Type B pancreatic cell (in vitro differentiated cells): ENCODE results near the gene AFDN. TPM values are rescaled to one million over a fixed set of nuclear protein-coding genes. Genes with fewer than 3 reads are reported as not detected.

Source experiments
- DNase-seq: peaks from one replicate; pipeline ENCODE4 v3.0.0; 2021; ENCODE audit warnings: mixed read lengths; ENCODE audit not compliant: unreplicated experiment; ENCODE audit errors: extremely low spot score
- H3K27ac Mint-ChIP-seq: 2 replicates; pipeline ENCODE4 v1.8.0; 2021; ENCODE audit warnings: mild to moderate bottlenecking, mixed read lengths
- H3K27me3 Mint-ChIP-seq: 2 replicates; pipeline ENCODE4 v1.8.0; 2021; ENCODE audit warnings: mixed read lengths
- H3K36me3 Mint-ChIP-seq: 2 replicates; pipeline ENCODE4 v1.8.0; 2021; ENCODE audit warnings: mixed read lengths
- H3K4me1 Mint-ChIP-seq: one replicate; pipeline ENCODE4 v1.8.0; 2021; ENCODE audit warnings: mixed read lengths; ENCODE audit not compliant: unreplicated experiment
- H3K4me3 Mint-ChIP-seq: 2 replicates; pipeline ENCODE4 v1.8.0; 2021; ENCODE audit warnings: mild to moderate bottlenecking, mixed read lengths
- H3K9me3 Mint-ChIP-seq: 2 replicates; pipeline ENCODE4 v1.8.0; 2021; ENCODE audit warnings: mixed read lengths
- CTCF ChIP-seq: fragments of 200-600 bp; sonication (generic); conservative IDR thresholded peaks from 2 replicates; pipeline ENCODE4 v1.5.0; 2021; ENCODE audit warnings: antibody characterized with exemption, mild to moderate bottlenecking
- total RNA-seq: library from RNA; stranded (reverse); gene quantifications from 2 replicates; pipeline ENCODE4 v1.2.1, GENCODE V29; 2021; ENCODE audit warnings: low replicate concordance

AFDN gene
- total RNA-seq, 1 donor from 2014 or later: 154 TPM

DNA sequence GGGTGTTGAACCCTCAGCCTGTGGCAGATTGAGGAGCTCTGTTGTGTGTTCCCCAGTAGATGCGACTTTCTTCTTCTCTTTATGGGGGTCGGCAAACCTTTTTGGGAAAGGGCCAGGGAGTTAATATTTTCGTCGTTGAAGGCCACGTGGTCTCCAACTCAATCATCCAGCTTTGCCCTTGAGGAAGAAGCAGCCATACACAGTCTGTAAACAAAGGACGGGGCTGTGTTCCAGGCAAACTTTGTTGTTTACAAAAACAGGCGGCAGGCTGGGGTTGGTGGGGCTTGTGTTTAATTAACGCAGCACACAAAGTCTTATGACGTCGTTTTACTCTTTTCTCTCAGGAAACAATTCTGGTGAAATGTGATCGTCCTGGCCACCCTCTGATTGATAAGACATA, 190.9 kb downstream of the AFDN start:
- no peak for DNase-seq
- TF ChIP-seq CTCF: no peak
- Mint-ChIP-seq H3K36me3 (no peaks in the 10 kb centered on the region), H3K9me3 (no peaks in the 10 kb centered on the region), H3K4me1 (peaks cover 9% of the 10 kb centered on the region), H3K4me3 (no peak overlapping the region), H3K27me3 (peaks cover 2% of the 10 kb centered on the region), H3K27ac (peak overlapping the region; percentile 7)

GRCh38 chr6:168018664-168019063, 192.0 kb downstream of the AFDN start:
- H3K4me3 Mint-ChIP-seq: no peak overlapping the region
- H3K36me3 Mint-ChIP-seq: no peaks in the 10 kb centered on the region
- no peak for DNase-seq
- peaks cover 10% of the 10 kb centered on the region for H3K4me1 Mint-ChIP-seq
- peaks cover 2% of the 10 kb centered on the region for H3K27me3 Mint-ChIP-seq
- H3K27ac Mint-ChIP-seq: no peak overlapping the region
- no peaks in the 10 kb centered on the region for H3K9me3 Mint-ChIP-seq
- TF ChIP-seq CTCF: no peak

- no peak for TF ChIP-seq CTCF
- Mint-ChIP-seq H3K27me3 (peaks cover 2% of the 10 kb centered on the region), H3K4me3 (no peak overlapping the region), H3K4me1 (peaks cover 17% of the 10 kb centered on the region), H3K27ac (no peak overlapping the region), H3K9me3 (no peaks in the 10 kb centered on the region), H3K36me3 (no peaks in the 10 kb centered on the region)
- DNase-seq: no peak
These were observed 193.5 kb downstream of the AFDN start for GRCh38 chr6:168020242-168020641.

DNA sequence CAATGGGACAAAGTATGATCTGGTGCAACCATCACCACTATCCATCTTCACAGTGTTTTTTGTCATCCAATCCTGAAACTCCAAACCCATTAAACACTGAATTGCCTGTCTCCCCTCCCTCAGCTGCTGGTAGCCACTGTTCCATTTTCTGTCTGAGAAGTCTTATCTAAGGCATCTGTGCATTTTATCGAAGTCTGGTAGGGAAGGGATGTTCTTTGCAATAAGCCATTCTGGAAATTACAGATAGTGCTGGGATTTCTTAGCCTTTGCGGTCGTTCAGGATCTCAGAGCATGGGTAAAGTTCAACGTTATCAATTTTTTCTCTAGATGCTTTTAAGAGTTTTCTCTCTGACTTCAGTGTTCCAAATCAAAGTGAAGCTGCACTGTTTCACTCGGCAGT, 194.9 kb downstream of the AFDN start:
- Mint-ChIP-seq H3K27me3 (peaks cover 4% of the 10 kb centered on the region), H3K9me3 (no peaks in the 10 kb centered on the region), H3K36me3 (no peaks in the 10 kb centered on the region), H3K4me3 (no peak overlapping the region), H3K4me1 (peaks cover 21% of the 10 kb centered on the region), H3K27ac (no peak overlapping the region)
- DNase-seq: no peak
- TF ChIP-seq CTCF: no peak

Other genes with a start within 250 kb of the AFDN start
- not detected in 2 replicates for gene KIF25, start 170.8 kb downstream of the AFDN start, total RNA-seq